Upper lobe of right lung (tissue), 1 donor: Measurements from ENCODE around the gene USHBP1. TPM values are rescaled to one million over a fixed set of nuclear protein-coding genes. Genes with fewer than 3 reads are reported as not detected.

Experiments
- ATAC-seq: fragments of 200-7000 bp; cut with Tn5 transposase; one replicate; pipeline ENCODE4 v1.9.1; 2020; ENCODE audit warnings: mild to moderate bottlenecking, moderate library complexity
- DNase-seq: peaks from one replicate; pipeline ENCODE4 v3.0.0-alpha.2; 2020
- H3K27ac ChIP-seq: fragments of 200-600 bp; one replicate; pipeline ENCODE4 v1.8.0; 2022
- H3K27me3 ChIP-seq: fragments of 200-600 bp; one replicate; pipeline ENCODE4 v1.8.0; 2022; ENCODE audit warnings: mild to moderate bottlenecking
- H3K36me3 ChIP-seq: fragments of 200-600 bp; one replicate; pipeline ENCODE4 v1.8.0; 2022
- H3K4me1 ChIP-seq: fragments of 200-600 bp; one replicate; pipeline ENCODE4 v1.8.0; 2022
- H3K4me3 ChIP-seq: fragments of 200-600 bp; one replicate; pipeline ENCODE4 v1.8.0; 2022; ENCODE audit warnings: mild to moderate bottlenecking
- H3K9me3 ChIP-seq: fragments of 200-600 bp; one replicate; pipeline ENCODE4 v1.8.0; 2022
- CTCF ChIP-seq: fragments of 200-600 bp; IDR thresholded peaks from one replicate; pipeline ENCODE4 v1.8.0; 2022; ENCODE audit warnings: antibody characterized with exemption
- intact Hi-C: fragments of 100-400 bp; cut with DNase I; formaldehyde crosslinking; loops from one replicate; pipeline ENCODE4 v1.11.0; 2022
- total RNA-seq: library from RNA; stranded (reverse); fragmentation: NEBNext Ultra II Directional; extraction: Animal tissue kit (Norgen Biotek cat#: 25700); gene quantifications from one replicate; pipeline ENCODE4 v1.2.1, GENCODE V29; 2021
- donor health status: DM: no; HTN: yes; CAD: no; lungs with severe emphysema.

The USHBP1 gene
- total RNA-seq, 1 donor from 2014 or later, result 14.0 TPM

GRCh38 chr19:17235971-17236777 is 28.4 kb downstream of the USHBP1 start:
- Histone ChIP-seq H3K9me3 (no peaks in the 10 kb centered on the region), H3K27me3 (no peaks in the 10 kb centered on the region), H3K4me1 (peaks cover 18% of the 10 kb centered on the region), H3K4me3 (peak overlapping the region; percentile 56), H3K36me3 (peaks cover 39% of the 10 kb centered on the region), H3K27ac (peak overlapping the region; percentile 65)
- intact Hi-C loops, result no loop called here
- TF ChIP-seq CTCF, result no peak
- no peak for DNase-seq
- ATAC-seq, result no peak

- DNase-seq (peak; percentile 87), ATAC-seq (peak; percentile 91)
- intact Hi-C loops, result no loop called here
- Histone ChIP-seq H3K9me3 (no peaks in the 10 kb centered on the region), H3K4me3 (peak overlapping the region; percentile 56), H3K36me3 (peaks cover 45% of the 10 kb centered on the region), H3K27ac (peak overlapping the region; percentile 42), H3K4me1 (peaks cover 18% of the 10 kb centered on the region), H3K27me3 (no peaks in the 10 kb centered on the region)
- TF ChIP-seq CTCF, result peak; percentile 52
These were observed 29.1 kb downstream of the USHBP1 start for GRCh38 chr19:17235300-17235970.

- peaks cover 18% of the 10 kb centered on the region for H3K4me1 ChIP-seq
- peak; percentile 76 for ATAC-seq
- peak overlapping the region; percentile 42 for H3K27ac ChIP-seq
- DNase-seq, result no peak
- H3K4me3 ChIP-seq, result peak overlapping the region; percentile 56
- peaks cover 45% of the 10 kb centered on the region for H3K36me3 ChIP-seq
- TF ChIP-seq CTCF, result no peak
- H3K27me3 ChIP-seq, result no peaks in the 10 kb centered on the region
- no peaks in the 10 kb centered on the region for H3K9me3 ChIP-seq
- intact Hi-C loops, result no loop called here
These were observed 29.6 kb downstream of the USHBP1 start for GRCh38 chr19:17234911-17235299.

- Histone ChIP-seq H3K4me1 (peaks cover 18% of the 10 kb centered on the region), H3K36me3 (peaks cover 32% of the 10 kb centered on the region), H3K4me3 (no peak overlapping the region), H3K27me3 (no peaks in the 10 kb centered on the region), H3K9me3 (no peaks in the 10 kb centered on the region), H3K27ac (no peak overlapping the region)
- intact Hi-C loops, result no loop called here
- no peak for DNase-seq
- ATAC-seq, result no peak
- no peak for TF ChIP-seq CTCF
These were observed 32.3 kb downstream of the USHBP1 start for GRCh38 chr19:17232258-17232657.

GRCh38 chr19:17229890-17230289 is 34.7 kb downstream of the USHBP1 start:
- intact Hi-C loops, result no loop called here
- no peak overlapping the region for H3K4me3 ChIP-seq
- no peak for DNase-seq
- no peaks in the 10 kb centered on the region for H3K9me3 ChIP-seq
- no peak overlapping the region for H3K27ac ChIP-seq
- H3K27me3 ChIP-seq, result no peaks in the 10 kb centered on the region
- H3K36me3 ChIP-seq, result peaks cover 32% of the 10 kb centered on the region
- no peak for ATAC-seq
- peaks cover 16% of the 10 kb centered on the region for H3K4me1 ChIP-seq
- no peak for TF ChIP-seq CTCF
